SK-N-SH treated with all-trans-retinoic acid at 6 μM for 48 hours (cell line): ENCODE results near the gene FMN1.

Experiments used
- ATAC-seq: fragments of 200-7000 bp; cut with Tn5 transposase; 3 replicates; pipeline ENCODE4 v1.9.1; 2020; ENCODE audit warnings: mild to moderate bottlenecking, moderate library complexity
- ARNTL ChIP-seq: fragments of 450-650 bp; formaldehyde crosslinking; IDR thresholded peaks from 2 replicates; pipeline ENCODE4 v1.5.0; 2020; ENCODE audit warnings: low read depth, mild to moderate bottlenecking, moderate library complexity, borderline replicate concordance
- BACH2 ChIP-seq: fragments of 250-450 bp; sonication (Bioruptor Pico); IDR thresholded peaks from 2 replicates; pipeline ENCODE4 v1.9.0; 2021; ENCODE audit warnings: mild to moderate bottlenecking, borderline replicate concordance
- CSDC2 ChIP-seq: fragments of 250-450 bp; sonication (Bioruptor Pico); IDR thresholded peaks from 2 replicates; pipeline ENCODE4 v1.5.0; 2020; ENCODE audit warnings: mild to moderate bottlenecking, moderate library complexity
- ESRRG ChIP-seq: fragments of 250-450 bp; sonication (Bioruptor Pico); IDR thresholded peaks from 2 replicates; pipeline ENCODE4 v1.6.1; 2021; ENCODE audit warnings: mild to moderate bottlenecking
- GLIS3 ChIP-seq: fragments of 250-450 bp; sonication (Bioruptor Pico); IDR thresholded peaks from 2 replicates; pipeline ENCODE4 v1.5.0; 2020; ENCODE audit warnings: mild to moderate bottlenecking, moderate library complexity
- ISL1 ChIP-seq: fragments of 250-450 bp; sonication (Bioruptor Pico); IDR thresholded peaks from 2 replicates; pipeline ENCODE4 v2.1.2; 2022; ENCODE audit warnings: mild to moderate bottlenecking, moderate library complexity
- OSR1 ChIP-seq: fragments of 250-450 bp; sonication (Bioruptor Pico); IDR thresholded peaks from 2 replicates; pipeline ENCODE4 v1.8.0; 2022; ENCODE audit warnings: moderate library complexity, mild to moderate bottlenecking, inconsistent platforms
- PPARA ChIP-seq: fragments of 250-450 bp; sonication (Bioruptor Pico); IDR thresholded peaks from 2 replicates; pipeline ENCODE4 v1.5.0; 2020; ENCODE audit warnings: mild to moderate bottlenecking, borderline replicate concordance
- RARB ChIP-seq: fragments of 250-450 bp; sonication (Bioruptor Pico); IDR thresholded peaks from 2 replicates; pipeline ENCODE4 v1.8.0; 2021; ENCODE audit warnings: mild to moderate bottlenecking, moderate library complexity
- SNAI2 ChIP-seq: fragments of 250-450 bp; sonication (Bioruptor Pico); IDR thresholded peaks from 2 replicates; pipeline ENCODE4 v1.5.0; 2020; ENCODE audit warnings: mild to moderate bottlenecking, moderate library complexity
- TCF4 ChIP-seq: fragments of 250-450 bp; sonication (Bioruptor Pico); IDR thresholded peaks from 2 replicates; pipeline ENCODE4 v1.8.0; 2021; ENCODE audit warnings: mild to moderate bottlenecking, moderate library complexity, borderline replicate concordance
- TOX ChIP-seq: fragments of 250-450 bp; sonication (Bioruptor Pico); IDR thresholded peaks from 2 replicates; pipeline ENCODE4 v1.8.0; 2021; ENCODE audit warnings: mild to moderate bottlenecking, moderate library complexity, borderline replicate concordance
- ZC3H10 ChIP-seq: fragments of 250-450 bp; sonication (Bioruptor Pico); IDR thresholded peaks from 2 replicates; pipeline ENCODE4 v1.5.1; 2021; ENCODE audit warnings: mild to moderate bottlenecking, moderate library complexity
- ZFP3 ChIP-seq: fragments of 250-450 bp; sonication (Bioruptor Pico); IDR thresholded peaks from 2 replicates; pipeline ENCODE4 v1.5.0; 2020; ENCODE audit warnings: mild to moderate bottlenecking, moderate library complexity
- ZFP30 ChIP-seq: fragments of 450-650 bp; formaldehyde crosslinking; IDR thresholded peaks from 2 replicates; pipeline ENCODE4 v1.5.0; 2022; ENCODE audit warnings: mild to moderate bottlenecking, moderate library complexity
- ZNF70 ChIP-seq: fragments of 450-650 bp; formaldehyde crosslinking; IDR thresholded peaks from 2 replicates; pipeline ENCODE4 v1.5.0; 2020; ENCODE audit warnings: mild to moderate bottlenecking, moderate library complexity
- ZNF8 ChIP-seq: fragments of 450-650 bp; formaldehyde crosslinking; IDR thresholded peaks from 2 replicates; pipeline ENCODE4 v1.5.0; 2020; ENCODE audit warnings: mild to moderate bottlenecking, moderate library complexity
- TF ChIP-seq, protein P1 (sequence below): fragments of 250-450 bp; sonication (Bioruptor Pico); IDR thresholded peaks from 2 replicates; pipeline ENCODE4 v1.5.0; 2020; ENCODE audit warnings: mild to moderate bottlenecking, moderate library complexity
- TF ChIP-seq, protein P2 (sequence below): fragments of 250-450 bp; sonication (Bioruptor Pico); IDR thresholded peaks from 2 replicates; pipeline ENCODE4 v1.5.1; 2021; ENCODE audit warnings: mild to moderate bottlenecking, moderate library complexity
- TF ChIP-seq, protein P3 (sequence below): fragments of 250-450 bp; sonication (Bioruptor Pico); IDR thresholded peaks from 2 replicates; pipeline ENCODE4 v1.5.1; 2020; ENCODE audit warnings: low read depth, mild to moderate bottlenecking, moderate library complexity

The FMN1 gene

DNA sequence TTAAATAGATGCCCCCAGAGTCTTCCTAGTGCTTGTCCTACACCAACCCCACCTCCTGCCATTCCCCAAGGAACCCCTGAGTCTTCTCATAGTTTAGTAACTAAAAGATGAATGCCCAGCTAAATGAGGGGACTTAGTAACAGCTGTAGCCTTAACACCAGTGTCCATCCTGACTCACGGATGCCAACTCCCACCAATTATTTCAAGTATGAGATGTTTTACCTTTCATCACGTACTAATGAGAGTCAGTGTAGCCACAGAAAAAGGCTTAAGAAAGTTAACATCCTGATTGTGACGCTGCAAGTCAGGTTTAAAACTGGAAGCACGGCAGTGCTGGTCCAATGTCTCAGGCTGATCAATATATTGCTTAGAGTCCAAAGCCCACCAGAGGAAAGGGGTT lies 109.9 kb downstream of the FMN1 start (continued):
- TF ChIP-seq, protein P1, sequence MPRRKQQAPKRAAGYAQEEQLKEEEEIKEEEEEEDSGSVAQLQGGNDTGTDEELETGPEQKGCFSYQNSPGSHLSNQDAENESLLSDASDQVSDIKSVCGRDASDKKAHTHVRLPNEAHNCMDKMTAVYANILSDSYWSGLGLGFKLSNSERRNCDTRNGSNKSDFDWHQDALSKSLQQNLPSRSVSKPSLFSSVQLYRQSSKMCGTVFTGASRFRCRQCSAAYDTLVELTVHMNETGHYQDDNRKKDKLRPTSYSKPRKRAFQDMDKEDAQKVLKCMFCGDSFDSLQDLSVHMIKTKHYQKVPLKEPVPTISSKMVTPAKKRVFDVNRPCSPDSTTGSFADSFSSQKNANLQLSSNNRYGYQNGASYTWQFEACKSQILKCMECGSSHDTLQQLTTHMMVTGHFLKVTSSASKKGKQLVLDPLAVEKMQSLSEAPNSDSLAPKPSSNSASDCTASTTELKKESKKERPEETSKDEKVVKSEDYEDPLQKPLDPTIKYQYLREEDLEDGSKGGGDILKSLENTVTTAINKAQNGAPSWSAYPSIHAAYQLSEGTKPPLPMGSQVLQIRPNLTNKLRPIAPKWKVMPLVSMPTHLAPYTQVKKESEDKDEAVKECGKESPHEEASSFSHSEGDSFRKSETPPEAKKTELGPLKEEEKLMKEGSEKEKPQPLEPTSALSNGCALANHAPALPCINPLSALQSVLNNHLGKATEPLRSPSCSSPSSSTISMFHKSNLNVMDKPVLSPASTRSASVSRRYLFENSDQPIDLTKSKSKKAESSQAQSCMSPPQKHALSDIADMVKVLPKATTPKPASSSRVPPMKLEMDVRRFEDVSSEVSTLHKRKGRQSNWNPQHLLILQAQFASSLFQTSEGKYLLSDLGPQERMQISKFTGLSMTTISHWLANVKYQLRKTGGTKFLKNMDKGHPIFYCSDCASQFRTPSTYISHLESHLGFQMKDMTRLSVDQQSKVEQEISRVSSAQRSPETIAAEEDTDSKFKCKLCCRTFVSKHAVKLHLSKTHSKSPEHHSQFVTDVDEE (CRISPR knock-in tag) = no peak
- no peak for TF ChIP-seq PPARA (CRISPR knock-in tag)
- TF ChIP-seq, protein P2, sequence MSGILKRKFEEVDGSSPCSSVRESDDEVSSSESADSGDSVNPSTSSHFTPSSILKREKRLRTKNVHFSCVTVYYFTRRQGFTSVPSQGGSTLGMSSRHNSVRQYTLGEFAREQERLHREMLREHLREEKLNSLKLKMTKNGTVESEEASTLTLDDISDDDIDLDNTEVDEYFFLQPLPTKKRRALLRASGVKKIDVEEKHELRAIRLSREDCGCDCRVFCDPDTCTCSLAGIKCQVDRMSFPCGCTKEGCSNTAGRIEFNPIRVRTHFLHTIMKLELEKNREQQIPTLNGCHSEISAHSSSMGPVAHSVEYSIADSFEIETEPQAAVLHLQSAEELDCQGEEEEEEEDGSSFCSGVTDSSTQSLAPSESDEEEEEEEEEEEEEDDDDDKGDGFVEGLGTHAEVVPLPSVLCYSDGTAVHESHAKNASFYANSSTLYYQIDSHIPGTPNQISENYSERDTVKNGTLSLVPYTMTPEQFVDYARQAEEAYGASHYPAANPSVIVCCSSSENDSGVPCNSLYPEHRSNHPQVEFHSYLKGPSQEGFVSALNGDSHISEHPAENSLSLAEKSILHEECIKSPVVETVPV (CRISPR knock-in tag) = no peak
- TF ChIP-seq BACH2 = no peak
- TF ChIP-seq TCF4 = no peak
- TF ChIP-seq ESRRG (CRISPR knock-in tag) = no peak
- no peak for TF ChIP-seq CSDC2 (CRISPR knock-in tag)

DNA sequence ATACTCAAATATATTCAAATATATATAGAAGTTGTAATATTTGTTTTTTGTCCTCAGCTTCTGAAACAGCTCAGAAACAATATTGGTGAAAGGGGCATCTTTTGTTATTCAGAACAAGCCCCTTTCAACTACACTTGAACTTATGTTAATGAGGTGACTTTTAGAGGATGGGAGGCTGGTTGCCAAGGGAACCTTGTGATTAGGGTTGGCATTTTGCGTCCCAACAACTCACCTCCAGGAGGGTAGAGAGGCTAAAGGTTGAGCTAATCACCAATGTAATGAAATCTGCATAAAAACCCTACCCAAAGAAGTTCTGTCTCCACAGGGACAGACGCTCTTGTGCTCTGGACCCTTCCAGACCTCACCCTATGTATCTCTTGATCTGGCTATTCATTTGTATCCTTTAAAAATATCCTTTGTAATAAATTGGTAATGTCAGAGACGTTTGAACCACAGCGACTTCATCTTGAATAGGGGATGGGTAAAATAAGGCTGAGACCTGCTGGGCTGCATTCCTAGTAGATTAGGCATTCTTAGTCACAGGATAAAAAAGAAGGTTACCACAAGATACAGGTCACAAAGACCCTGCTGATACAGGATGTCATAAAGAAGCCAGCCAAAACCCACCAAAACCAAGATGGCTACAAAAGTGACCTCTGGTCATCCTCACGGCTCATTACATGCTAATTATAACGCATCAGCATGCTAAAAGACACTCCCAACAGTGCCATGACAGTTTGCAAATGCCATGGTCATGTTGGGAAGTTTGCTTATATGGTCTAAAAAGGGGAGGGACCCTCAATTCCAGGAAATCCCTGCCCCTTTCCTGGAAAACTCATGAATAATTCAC lies 111.1 kb downstream of the FMN1 start:
- TF ChIP-seq ISL1 (CRISPR knock-in tag) (peak; percentile 65), OSR1 (peak; percentile 84; the same call in 1 of the 2 replicates), SNAI2 (CRISPR knock-in tag) (0 out of 2 replicates have a peak, but pooled peaks have one; percentile 70), ZFP3 (peak; percentile 85), ZNF8 (CRISPR knock-in tag) (no peak), CSDC2 (CRISPR knock-in tag) (peak; percentile 96)
- TF ChIP-seq, protein P2 (CRISPR knock-in tag) = no peak
- no peak for ATAC-seq

DNA sequence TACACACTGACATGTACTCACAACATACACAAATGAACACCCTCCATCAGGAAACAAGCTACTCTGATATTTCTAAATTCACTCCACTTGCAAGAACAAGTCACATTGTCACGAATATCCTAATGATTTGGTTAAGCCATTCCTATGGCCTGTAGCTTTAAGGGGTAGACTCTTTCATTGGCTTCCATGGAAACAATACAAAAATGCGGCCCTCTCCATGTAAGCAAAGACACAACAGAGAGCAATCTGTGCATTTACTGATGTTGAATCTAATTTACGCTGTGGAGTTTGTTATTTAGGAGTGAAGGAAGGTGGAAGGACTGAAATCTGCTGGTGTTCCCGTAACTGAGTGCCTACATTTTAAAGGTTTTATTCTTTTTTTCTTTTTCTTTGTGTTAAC lies 114.5 kb downstream of the FMN1 start:
- ATAC-seq = peak; percentile 49; the same call in 2 of the 3 replicates
- no peak for TF ChIP-seq SNAI2 (CRISPR knock-in tag)
- no peak for TF ChIP-seq ZNF70 (CRISPR knock-in tag)

DNA sequence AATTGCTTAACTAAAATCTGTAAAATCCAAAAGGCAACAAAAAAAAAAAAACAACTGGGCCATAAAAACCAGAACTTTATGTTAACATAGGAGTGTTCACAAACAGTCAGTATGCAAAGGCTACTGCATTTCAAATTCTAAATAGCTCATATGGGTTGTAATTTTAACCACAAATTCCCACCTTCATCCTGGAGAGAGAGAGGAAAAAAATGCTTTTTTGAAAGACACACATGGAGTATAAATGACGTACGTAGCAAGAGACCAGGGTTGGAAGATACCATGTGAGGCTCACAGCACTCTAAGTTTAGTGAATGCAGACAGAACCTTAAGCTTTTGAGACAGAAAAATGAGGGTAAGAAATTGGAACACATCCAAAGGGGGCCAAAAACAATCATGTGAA lies 115.9 kb downstream of the FMN1 start:
- no peak for TF ChIP-seq ZFP3
- no peak for ATAC-seq

DNA sequence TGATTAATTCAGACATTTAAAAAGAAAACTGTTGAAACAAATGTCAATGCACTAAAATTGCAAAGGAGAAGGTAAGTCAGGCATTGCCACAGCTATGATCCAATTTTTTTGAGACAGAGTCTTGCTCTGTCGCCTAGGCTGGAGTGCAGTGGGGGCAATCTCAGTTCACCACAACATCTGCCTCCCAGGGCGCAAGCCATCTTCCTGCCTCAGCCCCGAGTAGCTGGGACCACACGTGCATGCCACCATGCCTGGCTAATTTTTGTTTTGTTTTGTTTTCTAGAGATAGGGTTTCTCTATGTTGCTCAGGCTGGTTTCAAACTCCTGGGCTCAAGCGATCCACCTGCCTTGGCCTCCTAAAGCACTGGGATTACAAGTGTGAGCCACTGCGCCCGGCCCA lies 117.6 kb downstream of the FMN1 start:
- TF ChIP-seq SNAI2 (CRISPR knock-in tag) (no peak), TCF4 (no peak), OSR1 (no peak)
- no peak for ATAC-seq

DNA sequence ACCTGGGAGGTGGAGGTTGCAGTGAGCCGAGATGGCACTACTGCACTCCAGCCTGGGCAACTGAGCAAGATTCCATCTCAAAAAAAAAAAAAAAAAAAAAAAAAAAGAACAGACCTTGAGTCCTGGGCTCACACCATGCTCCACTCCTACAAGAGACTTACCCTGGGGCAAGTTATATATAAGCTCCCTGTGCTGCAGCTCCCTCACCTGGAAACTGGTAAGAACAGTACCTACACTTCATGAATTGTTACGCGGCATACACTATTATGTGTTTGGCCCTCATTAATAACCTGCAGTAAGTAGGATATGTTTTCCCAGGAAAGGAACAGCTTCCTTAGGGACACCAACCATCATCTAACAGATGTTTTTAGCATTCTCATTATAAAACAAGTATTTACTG lies 119.6 kb downstream of the FMN1 start:
- ATAC-seq = peak; percentile 29; the same call in 1 of the 3 replicates
- TF ChIP-seq TCF4 (no peak), GLIS3 (CRISPR knock-in tag) (no peak), ZNF8 (CRISPR knock-in tag) (no peak), TOX (CRISPR knock-in tag) (no peak), ISL1 (CRISPR knock-in tag) (no peak), ZNF70 (CRISPR knock-in tag) (no peak), ZFP3 (no peak), CSDC2 (CRISPR knock-in tag) (no peak), PPARA (CRISPR knock-in tag) (no peak), BACH2 (no peak), ARNTL (no peak), RARB (no peak), ESRRG (CRISPR knock-in tag) (no peak), ZC3H10 (CRISPR knock-in tag) (no peak), ZFP30 (no peak)
- TF ChIP-seq, protein P1 (CRISPR knock-in tag) = no peak
- TF ChIP-seq, protein P3, sequence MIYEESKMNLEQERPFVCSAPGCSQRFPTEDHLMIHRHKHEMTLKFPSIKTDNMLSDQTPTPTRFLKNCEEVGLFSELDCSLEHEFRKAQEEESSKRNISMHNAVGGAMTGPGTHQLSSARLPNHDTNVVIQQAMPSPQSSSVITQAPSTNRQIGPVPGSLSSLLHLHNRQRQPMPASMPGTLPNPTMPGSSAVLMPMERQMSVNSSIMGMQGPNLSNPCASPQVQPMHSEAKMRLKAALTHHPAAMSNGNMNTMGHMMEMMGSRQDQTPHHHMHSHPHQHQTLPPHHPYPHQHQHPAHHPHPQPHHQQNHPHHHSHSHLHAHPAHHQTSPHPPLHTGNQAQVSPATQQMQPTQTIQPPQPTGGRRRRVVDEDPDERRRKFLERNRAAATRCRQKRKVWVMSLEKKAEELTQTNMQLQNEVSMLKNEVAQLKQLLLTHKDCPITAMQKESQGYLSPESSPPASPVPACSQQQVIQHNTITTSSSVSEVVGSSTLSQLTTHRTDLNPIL (CRISPR knock-in tag) = no peak
- TF ChIP-seq, protein P2 (CRISPR knock-in tag) = no peak
